ENCODE measurements around the gene ECE2. TPM values are rescaled to one million over a fixed set of nuclear protein-coding genes. Genes with fewer than 3 reads are reported as not detected.

Gene ECE2
- total RNA-seq, 1 donor from 2014 or later: not detected

- DNase-seq (ENCODE audit: extremely low spot score, unreplicated experiment): no peak
- no peak overlapping the region for H3K4me3 Mint-ChIP-seq
- no peak for TF ChIP-seq CTCF (conservative IDR thresholded peaks at IDR 0.05)
- peaks cover 49% of the 10 kb centered on the region for H3K36me3 Mint-ChIP-seq
- no peaks in the 10 kb centered on the region for H3K27me3 Mint-ChIP-seq
- H3K27ac Mint-ChIP-seq: no peak overlapping the region
- H3K4me1 Mint-ChIP-seq (ENCODE audit: unreplicated experiment): no peaks in the 10 kb centered on the region
- no peaks in the 10 kb centered on the region for H3K9me3 Mint-ChIP-seq
These were observed 50.0 kb downstream of the ECE2 start for GRCh38 chr3:184325715-184326369.

GRCh38 chr3:184327171-184327570 is 51.3 kb downstream of the ECE2 start:
- Mint-ChIP-seq H3K27ac (no peak overlapping the region), H3K36me3 (peaks cover 45% of the 10 kb centered on the region), H3K4me1 (ENCODE audit: unreplicated experiment) (no peaks in the 10 kb centered on the region), H3K27me3 (no peaks in the 10 kb centered on the region), H3K4me3 (no peak overlapping the region), H3K9me3 (no peaks in the 10 kb centered on the region)
- no peak for DNase-seq (ENCODE audit: extremely low spot score, unreplicated experiment)
- no peak for TF ChIP-seq CTCF (conservative IDR thresholded peaks at IDR 0.05)

- Mint-ChIP-seq H3K27me3 (no peaks in the 10 kb centered on the region), H3K27ac (peak overlapping the region; percentile 43), H3K9me3 (no peaks in the 10 kb centered on the region), H3K4me3 (no peak overlapping the region), H3K36me3 (peaks cover 46% of the 10 kb centered on the region), H3K4me1 (ENCODE audit: unreplicated experiment) (no peaks in the 10 kb centered on the region)
- no peak for TF ChIP-seq CTCF (conservative IDR thresholded peaks at IDR 0.05)
- DNase-seq (ENCODE audit: extremely low spot score, unreplicated experiment): no peak
These were observed 52.7 kb downstream of the ECE2 start for GRCh38 chr3:184328516-184328915.

GRCh38 chr3:184332370-184333090 is 56.7 kb downstream of the ECE2 start:
- Mint-ChIP-seq H3K4me3 (peak overlapping the region; percentile 37), H3K27ac (peak overlapping the region; percentile 98), H3K9me3 (no peaks in the 10 kb centered on the region), H3K27me3 (no peaks in the 10 kb centered on the region), H3K36me3 (peaks cover 33% of the 10 kb centered on the region), H3K4me1 (ENCODE audit: unreplicated experiment) (peaks cover 14% of the 10 kb centered on the region)
- DNase-seq (ENCODE audit: extremely low spot score, unreplicated experiment): no peak
- no peak for TF ChIP-seq CTCF (conservative IDR thresholded peaks at IDR 0.05)

GRCh38 chr3:184333190-184333589 is 57.4 kb downstream of the ECE2 start:
- no peak for TF ChIP-seq CTCF (conservative IDR thresholded peaks at IDR 0.05)
- H3K27me3 Mint-ChIP-seq: no peaks in the 10 kb centered on the region
- no peak overlapping the region for H3K4me3 Mint-ChIP-seq
- peaks cover 21% of the 10 kb centered on the region for H3K4me1 Mint-ChIP-seq (ENCODE audit: unreplicated experiment)
- peak overlapping the region; percentile 98 for H3K27ac Mint-ChIP-seq
- H3K36me3 Mint-ChIP-seq: peaks cover 35% of the 10 kb centered on the region
- no peaks in the 10 kb centered on the region for H3K9me3 Mint-ChIP-seq
- no peak for DNase-seq (ENCODE audit: extremely low spot score, unreplicated experiment)
